SK-N-SH (cell line): Measurements from ENCODE around the gene TUBGCP3. TPM values are rescaled to one million over a fixed set of nuclear protein-coding genes. Genes with fewer than 3 reads are reported as not detected.

Experiments
- CTCF ChIA-PET: fragments of 300-600, 350-600 bp; formaldehyde crosslinking; extraction: SDS; loops from one replicate; lab custom pipeline; 2021; lab: Yijun Ruan, JAX
- POLR2A ChIA-PET: fragments of 350-600 bp; sonication (Branson Sonifier 250); formaldehyde crosslinking; extraction: SDS; loops from one replicate; lab custom pipeline; 2020; ENCODE audit warnings: antibody characterized with exemption, inconsistent platforms; lab: Yijun Ruan, JAX
- DNase-seq: peaks from one replicate; pipeline ENCODE4 v3.0.0; 2012
- H2AFZ ChIP-seq: fragments of 200-600 bp; sonication (generic); 2 replicates; pipeline ENCODE4 v1.8.1; 2016; ENCODE audit warnings: antibody characterized with exemption, mild to moderate bottlenecking, low read depth
- H3F3A ChIP-seq: fragments of 200-600 bp; sonication (generic); replicated peaks from 2 replicates; pipeline ENCODE3; 2016; ENCODE audit warnings: antibody characterized with exemption, mild to moderate bottlenecking; ENCODE audit not compliant: insufficient read depth
- H3K27ac ChIP-seq, 2 experiments: fragments of 200-500 bp in 1 of 2; fragments of 200-600 bp in 1 of 2; sonication (Bioruptor generic) in 1 of 2; sonication (generic), shearing (Covaris generic) in 1 of 2; 2 replicates each; pipeline versions ENCODE4 v1.5.1 to v1.6.1; 2014 to 2016; ENCODE audit warnings: low read depth in 2 of 2, inconsistent platforms in 1 of 2, low read length in 1 of 2, mild to moderate bottlenecking in 1 of 2, mixed read lengths in 1 of 2
- H3K27me3 ChIP-seq: fragments of 200-600 bp; sonication (generic), shearing (Covaris generic); 2 replicates; pipeline ENCODE4 v1.6.1; 2016; ENCODE audit warnings: mixed run types; ENCODE audit not compliant: insufficient read depth
- H3K36me3 ChIP-seq, 2 experiments: fragments of 200-500 bp in 1 of 2; fragments of 200-600 bp in 1 of 2; sonication (Bioruptor generic) in 1 of 2; sonication (generic) in 1 of 2; replicated peaks in 1 of 2; 2 replicates each; pipeline versions ENCODE3 to v1.5.1; 2014 to 2016; ENCODE audit warnings: low read length in 1 of 2, mild to moderate bottlenecking in 1 of 2; ENCODE audit not compliant: insufficient read depth in 2 of 2, control insufficient read depth in 1 of 2
- H3K4me1 ChIP-seq, 2 experiments: fragments of 200-500 bp in 1 of 2; fragments of 200-600 bp in 1 of 2; sonication (Bioruptor generic) in 1 of 2; sonication (generic), shearing (Covaris generic) in 1 of 2; 2 replicates each; pipeline versions ENCODE4 v1.5.1 to v1.6.1; 2014 to 2016; ENCODE audit warnings: low read depth in 1 of 2, low read length in 1 of 2, mixed run types in 1 of 2; ENCODE audit not compliant: insufficient read depth in 2 of 2, control insufficient read depth in 1 of 2
- H3K4me2 ChIP-seq: fragments of 200-600 bp; sonication (generic), shearing (Covaris generic); 2 replicates; pipeline ENCODE4 v1.6.1; 2017; ENCODE audit warnings: mixed run types
- H3K4me3 ChIP-seq, 2 experiments: fragments of 200-500 bp in 1 of 2; fragments of 200-600 bp in 1 of 2; sonication (Bioruptor generic) in 1 of 2; sonication (generic), shearing (Covaris generic) in 1 of 2; 2 replicates each; pipeline versions ENCODE4 v1.5.1 to v1.8.1; 2014 to 2016; ENCODE audit warnings: low read depth in 2 of 2, inconsistent platforms in 1 of 2, low read length in 1 of 2, mild to moderate bottlenecking in 1 of 2, mixed read lengths in 1 of 2, moderate library complexity in 1 of 2
- H3K79me2 ChIP-seq: fragments of 200-600 bp; sonication (generic); 2 replicates; pipeline ENCODE4 v1.8.1; 2017; ENCODE audit warnings: mild to moderate bottlenecking; ENCODE audit not compliant: insufficient read depth
- H3K9ac ChIP-seq: fragments of 200-600 bp; sonication (generic); 2 replicates; pipeline ENCODE4 v1.6.1; 2017; ENCODE audit warnings: mixed run types
- H3K9me2 ChIP-seq: fragments of 200-600 bp; sonication (generic); 2 replicates; pipeline ENCODE4 v1.6.1; 2017; ENCODE audit warnings: mixed run types
- H3K9me3 ChIP-seq: fragments of 200-600 bp; sonication (generic); 2 replicates; pipeline ENCODE4 v1.6.1; 2017; ENCODE audit warnings: mixed run types, mild to moderate bottlenecking, moderate library complexity
- H4K20me1 ChIP-seq: fragments of 200-600 bp; sonication (generic); 2 replicates; pipeline ENCODE4 v1.6.1; 2017; ENCODE audit warnings: mild to moderate bottlenecking, mixed run types; ENCODE audit not compliant: insufficient read depth
- CTCF ChIP-seq: fragments of 200-600 bp; sonication (generic); IDR thresholded peaks from 2 replicates; pipeline ENCODE4 v1.6.1; 2017; ENCODE audit warnings: antibody characterized with exemption, mild to moderate bottlenecking, moderate library complexity
- ELF1 ChIP-seq: IDR thresholded peaks from 2 replicates; pipeline ENCODE4 v1.4.0; 2012
- EP300 ChIP-seq, 2 experiments: IDR thresholded peaks; 2 replicates each; pipeline versions ENCODE4 v1.4.0 to v1.6.1; 2012; ENCODE audit warnings: borderline replicate concordance in 1 of 2, low read depth in 1 of 2, low read length in 1 of 2
- MXI1 ChIP-seq: IDR thresholded peaks from 2 replicates; pipeline ENCODE4 v1.6.1; 2012; ENCODE audit warnings: mild to moderate bottlenecking, low read depth, low read length, improper control_type of control experiment
- NFIC ChIP-seq: IDR thresholded peaks from 2 replicates; pipeline ENCODE4 v1.4.0; 2012; ENCODE audit warnings: borderline replicate concordance
- POLR2AphosphoS5 ChIP-seq: IDR thresholded peaks from 2 replicates; pipeline ENCODE4 v1.6.1; 2012; ENCODE audit warnings: low read depth, low read length
- RFX5 ChIP-seq: IDR thresholded peaks from 2 replicates; pipeline ENCODE4 v1.6.1; 2012; ENCODE audit warnings: mild to moderate bottlenecking, improper control_type of control experiment, low read length
- TAF1 ChIP-seq: IDR thresholded peaks from 2 replicates; pipeline ENCODE4 v1.6.1; 2012; ENCODE audit warnings: low read depth, mild to moderate bottlenecking, low read length, moderate library complexity, borderline replicate concordance
- USF1 ChIP-seq: IDR thresholded peaks from 2 replicates; pipeline ENCODE4 v1.4.0; 2012; ENCODE audit warnings: low read depth, borderline replicate concordance
- YY1 ChIP-seq: IDR thresholded peaks from 2 replicates; pipeline ENCODE4 v1.4.0; 2012; ENCODE audit warnings: low read depth, mild to moderate bottlenecking
- ZBTB33 ChIP-seq: IDR thresholded peaks from 2 replicates; pipeline ENCODE4 v1.4.0; 2012; ENCODE audit warnings: low read depth, borderline replicate concordance
- WGBS: methylation state at CpG from one replicate; pipeline ENCODE4 v1.1.6; 2017; ENCODE audit warnings: low lambda C conversion rate; 5-methylcytosine and 5-hydroxymethylcytosine counted together
- polyA plus RNA-seq, 3 experiments: library from polyadenylated mRNA; depleted of rRNA; stranded (reverse); fragments of >200 nt; gene quantifications; 2 replicates each; pipeline ENCODE4 v1.2.3, GENCODE V29; 2012

The TUBGCP3 gene
- polyA plus RNA-seq, 1 of the 3 experiments (the other 2 are of a cell fraction) = 16.8 TPM

GRCh38 chr13:112574834-112575613 lies 12.9 kb downstream of the TUBGCP3 start:
- no peak overlapping the region for H3K4me3 ChIP-seq
- no peak overlapping the region for H3K4me2 ChIP-seq
- peaks cover 0 to 14% of the 10 kb centered on the region in 2 experiments; a peak in 2 of 4 replicates for H3K4me1 ChIP-seq
- H3K36me3 ChIP-seq = peaks cover 0 to 6% of the 10 kb centered on the region in 2 experiments
- H3K79me2 ChIP-seq = peaks cover 99% of the 10 kb centered on the region
- no peaks in the 10 kb centered on the region for H3K27me3 ChIP-seq
- ChIA-PET CTCF (interaction anchor here (0.7 to 1.5 kb wide), 2 partner anchors 8 to 1101 kb away, joined by 3 read pairs; no protein-coding TSS in a partner anchor), POLR2A (interaction anchor here (0.6 kb wide), 1 partner anchor 26 kb away, joined by 3 read pairs; no protein-coding TSS in a partner anchor)
- no peaks in the 10 kb centered on the region for H3K9me2 ChIP-seq
- no peak for TF ChIP-seq YY1
- TF ChIP-seq EP300 (IDR thresholded peaks at IDR 0.05; ENCODE audit: borderline replicate concordance in 1 of 2, low read depth in 1 of 2, low read length in 1 of 2) = no peak
- TF ChIP-seq TAF1 = no peak
- TF ChIP-seq RFX5 = no peak
- TF ChIP-seq NFIC = no peak
- no peak for TF ChIP-seq ZBTB33
- no peak for TF ChIP-seq ELF1
- TF ChIP-seq USF1 = no peak
- TF ChIP-seq POLR2AphosphoS5 = no peak
- no peak for TF ChIP-seq MXI1
- TF ChIP-seq CTCF = no peak
- peaks cover 10% of the 10 kb centered on the region; the same call in 1 of the 2 replicates for H4K20me1 ChIP-seq
- WGBS = 97% methylated on average over 6 of the region's 7 CpGs
- no peak overlapping the region for H3K9ac ChIP-seq
- H2AFZ ChIP-seq = no peak overlapping the region
- no peak overlapping the region for H3K27ac ChIP-seq
- no peak for DNase-seq
- H3F3A ChIP-seq = no peaks in the 10 kb centered on the region
- no peaks in the 10 kb centered on the region for H3K9me3 ChIP-seq
